ENCODE measurements around the gene DEK.

The DEK gene

GRCh38 chr6:18265787-18266522 is 1.6 kb upstream of the DEK start:
- no peak for DNase-seq

GRCh38 chr6:18264923-18265377 is 620 bp upstream of the DEK start:
- DNase-seq: no peak

GRCh38 chr6:18263418-18264218 is 712 bp downstream of the DEK start:
- no peak for DNase-seq

GRCh38 chr6:18262702-18263417 is 1.5 kb downstream of the DEK start:
- DNase-seq: no peak

- DNase-seq: no peak
Measured at GRCh38 chr6:18261877-18262276, 2.5 kb downstream of the DEK start.

GRCh38 chr6:18260448-18261106 is 3.8 kb downstream of the DEK start:
- DNase-seq: peak; percentile 49

- no peak for DNase-seq
Measured at GRCh38 chr6:18259675-18260447, 4.5 kb downstream of the DEK start.

GRCh38 chr6:18254793-18255192 is 9.5 kb downstream of the DEK start:
- no peak for DNase-seq

- DNase-seq: no peak
Measured at GRCh38 chr6:18253635-18254034, 10.7 kb downstream of the DEK start.

GRCh38 chr6:18249271-18249670 is 15.1 kb downstream of the DEK start:
- no peak for DNase-seq

GRCh38 chr6:18248698-18249097 is 15.6 kb downstream of the DEK start:
- no peak for DNase-seq

- no peak for DNase-seq
Measured at GRCh38 chr6:18247002-18247401, 17.3 kb downstream of the DEK start.

- DNase-seq: no peak
Measured at GRCh38 chr6:18246205-18246604, 18.1 kb downstream of the DEK start.

GRCh38 chr6:18245642-18246041 is 18.7 kb downstream of the DEK start:
- DNase-seq: no peak

GRCh38 chr6:18245079-18245478 is 19.3 kb downstream of the DEK start:
- no peak for DNase-seq

GRCh38 chr6:18244251-18244650 is 20.1 kb downstream of the DEK start:
- DNase-seq: no peak

GRCh38 chr6:18243302-18243893 is 20.9 kb downstream of the DEK start:
- no peak for DNase-seq

GRCh38 chr6:18242062-18242851 is 22.1 kb downstream of the DEK start:
- peak; percentile 86 for DNase-seq

GRCh38 chr6:18241208-18242038 is 22.9 kb downstream of the DEK start:
- no peak for DNase-seq

- DNase-seq: no peak
Measured at GRCh38 chr6:18240230-18240629, 24.1 kb downstream of the DEK start.

All from fibroblast of skin of back (primary cell).